ENCODE data around the gene JAM3.

- TF ChIP-seq EZH2 (IDR thresholded peaks at IDR 0.05; ENCODE audit: insufficient read depth, poor library complexity, severe bottlenecking): no peak
- TF ChIP-seq EZH2phosphoT487 (IDR thresholded peaks at IDR 0.05; ENCODE audit: insufficient read depth, low read depth): no peak
These were observed 1.5 kb downstream of the JAM3 start for GRCh38 chr11:134070342-134070845.
